ENCODE data around the gene GFPT2. TPM values are rescaled to one million over a fixed set of nuclear protein-coding genes. Genes with fewer than 3 reads are reported as not detected.
A peak's percentile ranks its signal among the peaks of the same experiment; 100 is the strongest.

The GFPT2 gene
- total RNA-seq, 1 donor from 2014 or later: 13.8 TPM

DNA sequence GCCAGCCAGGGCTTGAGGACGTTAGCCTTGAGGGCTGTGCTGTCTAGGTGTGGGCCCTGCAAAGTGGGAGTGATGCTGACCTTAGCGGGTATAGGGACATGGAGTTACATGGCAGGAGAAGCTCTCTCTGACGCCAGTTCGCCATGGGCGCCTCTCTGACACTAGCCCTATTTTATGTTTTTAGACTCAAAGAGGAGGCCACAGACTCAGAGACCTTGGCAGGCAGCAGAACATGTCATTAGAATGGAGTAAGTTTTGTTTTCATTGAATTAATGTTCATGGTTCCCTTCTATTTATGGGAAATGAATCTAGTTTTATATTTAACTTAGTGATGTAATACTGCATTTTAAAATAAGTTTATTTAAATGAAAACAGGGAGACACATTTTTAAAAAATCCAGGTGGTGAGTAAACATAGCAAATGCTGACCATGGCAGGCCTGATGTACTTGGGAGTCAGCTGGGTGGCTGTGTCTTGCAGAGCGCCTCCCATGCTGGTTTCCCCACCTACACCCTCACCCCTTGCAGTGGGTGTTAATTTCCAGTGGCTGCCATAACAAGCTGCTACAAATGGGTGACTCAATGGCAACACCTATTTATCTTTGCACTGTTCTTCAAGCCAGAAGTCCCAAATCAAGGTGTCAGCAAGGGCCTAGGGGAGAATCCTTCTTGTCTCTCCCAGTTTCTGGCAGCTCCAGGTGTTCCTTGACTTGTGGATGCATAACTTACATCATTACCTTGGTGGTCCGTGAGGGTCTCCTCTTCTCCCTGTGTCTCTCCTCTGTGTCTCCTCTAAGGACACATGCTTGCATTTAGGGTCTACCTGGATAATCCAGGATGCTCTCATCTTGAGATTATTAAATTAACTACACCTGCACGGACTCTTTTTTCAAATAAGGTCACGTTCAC, 25.6 kb upstream of the GFPT2 start:
- DNase-seq (ENCODE audit: low read depth): no peak

DNA sequence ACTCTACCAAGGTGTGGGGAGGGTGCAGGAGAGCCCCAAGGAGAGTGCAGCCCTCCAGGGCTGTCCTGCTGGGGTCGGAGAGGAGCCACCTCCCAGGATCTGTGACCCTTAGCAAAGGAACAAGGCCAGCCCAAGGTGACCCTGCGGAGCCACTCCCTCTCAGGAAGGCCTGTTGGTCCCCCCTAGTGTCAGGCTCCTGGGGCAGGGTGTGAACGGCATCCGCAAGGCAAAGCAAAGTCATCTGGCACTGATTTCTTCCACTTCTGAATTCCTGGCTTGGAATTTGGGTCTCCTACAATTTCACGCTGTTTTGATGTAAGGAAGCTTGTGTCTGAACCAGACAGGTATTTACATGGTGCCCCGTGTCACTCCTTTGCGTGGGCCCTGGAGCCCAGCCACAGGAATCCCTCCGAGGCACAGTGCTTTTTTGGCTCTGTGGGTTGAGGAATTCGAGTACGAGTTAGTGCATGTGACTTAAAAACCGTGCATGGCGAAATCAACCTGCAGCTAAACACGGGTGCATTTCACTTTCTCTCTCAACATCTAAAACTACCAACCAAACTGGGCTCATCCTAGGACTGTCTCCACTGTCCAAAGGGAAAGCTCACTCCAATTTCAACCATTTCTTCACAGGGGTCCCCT, 24.5 kb upstream of the GFPT2 start:
- no peak for DNase-seq (ENCODE audit: low read depth)

DNA sequence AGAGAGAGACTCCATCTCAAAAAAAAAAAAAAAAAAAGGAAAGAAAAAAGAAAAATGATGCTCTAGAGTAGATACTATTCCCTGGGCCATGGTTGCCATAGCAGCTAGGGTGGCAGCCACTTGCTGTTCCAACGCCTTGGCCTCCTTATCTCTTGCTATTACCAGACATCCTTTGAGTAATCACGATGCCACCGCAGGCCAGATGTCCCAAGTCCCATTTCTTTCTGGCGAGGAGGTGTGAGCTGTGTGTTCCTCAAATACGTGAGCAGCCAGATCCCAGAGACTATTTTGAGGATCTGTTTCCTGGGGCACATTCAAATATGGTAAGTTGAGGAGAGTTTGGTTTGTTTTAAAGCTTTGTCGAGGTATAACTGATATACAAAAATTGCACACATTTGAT, 23.4 kb upstream of the GFPT2 start:
- no peak for DNase-seq (ENCODE audit: low read depth)

DNA sequence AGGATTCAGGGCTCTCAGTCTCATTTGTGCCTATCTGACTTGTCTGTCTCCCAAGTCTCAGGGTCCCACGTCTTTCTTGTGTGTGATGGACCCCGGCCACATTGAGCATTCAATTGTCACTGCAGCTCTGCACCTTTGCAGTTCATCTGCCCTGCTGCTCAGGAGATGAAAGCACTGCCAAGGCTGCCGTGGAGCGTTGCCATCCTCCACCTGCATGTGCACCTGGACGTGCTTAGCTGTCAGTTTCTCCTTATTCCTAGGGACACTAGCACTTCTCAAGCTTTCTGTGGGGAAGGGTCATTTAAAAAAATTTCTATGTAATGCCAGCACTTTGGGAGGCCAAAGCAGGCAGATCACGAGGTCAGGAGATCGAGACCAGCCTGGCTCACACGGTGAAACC, 22.8 kb upstream of the GFPT2 start:
- no peak for DNase-seq (ENCODE audit: low read depth)

DNA sequence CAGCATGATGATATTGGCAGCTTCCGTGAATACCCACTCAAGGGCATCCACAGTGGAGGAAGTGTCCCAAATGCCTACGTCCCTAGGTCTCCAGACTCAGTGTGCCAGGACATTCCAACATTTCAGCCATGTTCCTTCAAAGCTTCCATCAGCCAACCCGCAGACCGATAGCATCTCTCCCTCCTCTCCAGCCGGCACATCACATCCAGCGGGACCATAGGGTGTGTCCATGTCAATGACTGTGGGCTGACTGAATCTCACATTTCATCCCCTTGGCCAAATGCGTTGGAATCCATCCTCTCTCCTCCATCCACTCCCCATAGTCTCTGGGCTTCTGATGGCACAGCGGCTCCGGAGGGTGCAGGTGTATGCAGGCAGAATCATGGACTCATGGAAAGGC, 22.2 kb upstream of the GFPT2 start:
- no peak for DNase-seq (ENCODE audit: low read depth)

DNA sequence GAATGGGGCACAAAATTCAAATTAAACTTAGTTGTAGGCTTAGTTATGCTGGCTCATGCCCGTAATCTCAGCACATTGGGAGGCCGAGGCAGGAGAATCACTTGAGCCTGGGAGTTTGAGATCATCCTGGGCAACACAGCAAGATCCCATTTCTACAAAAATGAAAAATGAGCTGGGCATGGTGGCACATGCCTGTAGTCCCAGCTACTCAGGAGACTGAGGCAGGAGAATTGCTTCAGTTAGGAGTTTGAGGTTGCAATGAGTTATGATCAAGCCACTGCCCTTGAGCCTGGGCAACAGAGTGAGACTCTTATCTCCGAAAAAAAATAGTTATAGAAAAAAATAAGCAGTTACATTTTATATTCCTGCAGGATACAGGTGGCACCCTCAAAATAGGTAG, 20.7 kb upstream of the GFPT2 start:
- no peak for DNase-seq (ENCODE audit: low read depth)

DNA sequence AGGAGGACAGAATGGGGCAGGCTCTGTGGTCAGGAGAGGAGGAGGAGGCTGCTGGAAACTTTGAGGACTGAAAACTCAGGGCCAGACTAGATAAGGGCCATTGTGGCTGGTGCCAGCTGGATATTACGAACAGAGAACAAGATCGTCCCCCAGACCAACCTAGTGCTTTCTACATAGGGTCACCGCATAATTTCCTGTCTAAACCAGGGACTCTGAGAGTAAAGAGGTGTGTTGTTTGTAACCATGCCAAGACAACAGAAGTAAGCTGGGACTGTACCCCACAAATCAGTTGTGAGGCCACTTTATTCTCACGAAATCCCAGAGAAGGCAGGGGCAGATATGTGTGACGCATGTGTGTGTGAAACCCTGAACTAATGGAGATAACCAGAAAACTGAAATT, 20.3 kb upstream of the GFPT2 start:
- DNase-seq (ENCODE audit: low read depth): no peak

DNA sequence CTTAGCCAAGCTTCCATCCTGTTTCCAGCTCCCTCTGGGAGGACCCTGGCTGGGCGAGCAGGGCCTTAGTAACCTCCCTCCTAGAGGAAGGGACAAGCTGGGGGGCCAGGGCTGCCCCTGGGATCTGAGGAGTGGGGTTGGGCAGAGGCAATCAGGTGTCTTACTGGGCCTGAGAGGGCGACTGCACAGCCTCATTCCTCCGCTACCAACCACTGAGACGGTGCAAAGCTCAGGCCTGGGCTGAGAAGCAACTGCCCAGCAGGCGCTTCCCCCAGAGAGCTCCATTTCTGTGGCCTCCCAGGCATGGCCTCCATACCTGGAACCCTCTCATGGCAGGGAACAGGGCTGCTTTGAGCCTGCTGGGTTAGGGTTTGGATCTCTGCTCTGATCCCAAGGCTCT, 18.8 kb upstream of the GFPT2 start:
- no peak for DNase-seq (ENCODE audit: low read depth)

DNA sequence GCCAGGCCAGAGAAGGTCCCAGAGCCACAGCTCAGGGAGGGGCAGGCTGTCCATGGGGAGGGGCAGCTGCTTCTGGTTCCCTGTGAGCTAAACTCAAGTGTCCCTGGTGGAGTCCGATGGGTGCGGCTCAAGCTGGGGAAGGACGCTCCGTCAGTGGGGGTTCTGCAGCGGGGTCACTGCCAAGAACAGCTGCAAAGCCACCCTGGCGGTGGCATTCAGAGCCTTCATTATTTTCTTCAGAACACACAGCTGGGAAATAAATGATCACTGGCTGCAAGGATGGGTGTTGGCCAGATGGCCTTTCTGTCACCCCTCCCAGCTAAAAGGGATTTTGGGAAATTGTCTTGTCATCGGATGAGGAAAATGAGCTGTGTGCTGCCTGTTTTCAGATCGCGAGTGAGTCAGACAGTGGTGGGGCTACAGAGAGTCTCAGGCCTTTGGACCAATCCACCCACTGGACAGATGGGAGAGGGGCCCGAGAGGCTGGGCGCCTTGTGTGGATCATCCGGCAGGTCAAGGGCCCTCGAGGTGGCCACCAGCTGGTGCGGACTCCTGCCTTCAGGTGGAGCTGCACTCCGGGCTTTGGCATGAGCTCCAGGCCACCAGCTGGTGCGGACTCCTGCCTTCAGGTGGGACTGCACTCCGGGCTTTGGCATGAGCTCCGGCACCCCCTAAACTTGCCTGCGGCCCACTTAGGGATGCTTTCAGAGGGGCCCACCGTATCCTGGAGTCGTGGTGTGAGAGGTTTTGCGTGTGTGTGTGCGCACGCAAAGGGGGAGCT, 17.9 kb upstream of the GFPT2 start:
- peak; percentile 58 for DNase-seq (ENCODE audit: low read depth)

DNA sequence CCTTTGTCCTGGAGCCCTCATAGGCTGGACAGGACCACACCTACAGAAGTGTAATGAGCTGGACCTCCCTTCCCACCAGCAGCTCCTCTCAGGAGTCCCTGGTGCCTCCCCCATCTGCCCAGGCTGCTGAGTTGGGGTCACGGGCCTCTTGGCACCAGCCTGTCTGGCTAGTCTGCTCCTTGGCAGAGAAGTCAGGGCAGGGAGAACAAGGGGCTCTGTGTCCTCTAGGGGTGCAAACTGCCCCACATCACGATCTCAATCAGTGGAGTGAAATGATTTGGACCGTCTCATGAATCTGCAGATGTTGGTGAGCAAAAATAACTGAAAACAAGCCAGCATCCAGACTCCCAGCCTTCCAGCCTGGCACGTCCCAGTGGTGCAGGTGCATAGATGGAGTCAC, 14.9 kb upstream of the GFPT2 start:
- no peak for DNase-seq (ENCODE audit: low read depth)

DNA sequence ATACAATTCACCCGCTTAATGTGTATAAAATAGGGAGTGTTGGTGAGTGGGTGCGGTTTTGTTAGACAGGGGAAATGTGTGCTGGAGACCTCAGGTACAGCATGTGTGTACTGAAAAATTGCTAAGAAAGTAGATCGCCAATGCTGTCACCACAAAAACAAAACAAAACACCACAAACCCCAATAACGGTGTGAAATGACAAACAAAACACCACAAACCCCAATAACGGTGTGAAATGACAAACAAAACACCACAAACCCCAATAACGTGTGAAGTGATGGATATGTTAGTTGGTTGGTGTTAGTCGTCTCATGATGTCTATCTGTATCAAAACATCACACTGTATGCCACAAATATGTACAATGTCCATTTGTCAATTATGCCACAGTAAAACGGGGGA, 14.2 kb upstream of the GFPT2 start:
- DNase-seq (ENCODE audit: low read depth): no peak

DNA sequence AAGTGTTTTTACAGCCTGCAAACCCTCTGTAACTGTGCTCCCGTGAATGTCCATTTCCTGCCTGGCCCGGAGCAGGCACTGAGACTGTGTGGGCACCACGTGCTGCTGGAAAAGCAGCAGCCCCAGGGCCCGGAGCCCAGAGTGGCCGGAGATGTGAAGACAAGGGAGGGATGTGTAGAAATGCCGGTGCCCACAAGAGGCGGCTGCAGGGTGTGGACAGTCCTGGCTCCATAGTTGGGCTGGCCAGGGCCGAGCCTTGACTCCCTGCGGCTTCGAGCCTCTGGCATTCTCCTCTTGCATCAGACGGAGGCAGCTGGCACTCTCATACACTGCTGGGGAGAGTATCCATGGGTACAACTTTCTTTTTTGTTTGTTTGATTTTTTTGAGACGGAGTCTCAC, 13.2 kb upstream of the GFPT2 start:
- DNase-seq (ENCODE audit: low read depth): peak; percentile 86

DNA sequence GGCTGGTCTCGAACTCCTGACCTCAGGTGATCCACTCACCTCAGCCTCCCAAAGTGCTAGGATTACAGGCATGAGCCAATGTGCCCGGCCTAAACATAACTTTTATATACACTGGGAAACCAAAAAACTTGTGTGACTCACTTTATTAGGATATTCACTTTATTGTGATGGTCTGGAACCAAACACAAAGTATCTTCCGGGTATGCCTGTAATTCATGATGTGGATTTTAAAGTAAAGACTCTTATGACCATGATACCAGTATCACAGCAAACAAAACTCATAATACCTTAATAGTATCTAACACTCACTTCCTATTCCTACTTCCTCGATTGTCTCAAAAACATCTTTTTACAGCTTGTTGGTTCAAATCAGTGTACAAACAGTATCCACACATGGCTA, 12.7 kb upstream of the GFPT2 start:
- no peak for DNase-seq (ENCODE audit: low read depth)

DNA sequence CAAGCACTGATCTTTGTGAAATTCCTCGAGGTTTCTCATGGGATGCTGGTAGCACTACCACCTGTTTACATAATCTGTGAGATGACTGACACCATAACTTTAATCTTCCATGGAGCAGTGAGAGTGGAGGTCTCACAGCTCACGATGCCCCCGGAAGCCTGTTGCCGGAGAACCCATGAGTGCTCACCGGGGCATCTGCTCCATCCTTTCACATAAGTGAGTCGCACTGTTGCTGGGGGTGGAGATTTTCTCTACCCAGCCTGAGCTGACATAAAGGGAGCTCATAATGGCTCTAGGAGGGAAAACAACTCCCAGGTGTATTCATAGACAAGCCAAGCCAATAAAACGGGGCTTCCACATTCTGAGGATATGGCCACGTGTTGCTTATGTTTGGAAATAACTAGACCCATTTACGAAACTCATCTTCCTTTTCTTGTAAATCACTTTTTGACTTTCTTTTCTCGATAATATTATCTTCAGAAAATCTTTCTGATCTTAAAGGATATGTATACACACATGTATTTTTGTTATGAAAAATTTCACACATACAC, 11.2 kb upstream of the GFPT2 start:
- DNase-seq (ENCODE audit: low read depth): no peak

DNA sequence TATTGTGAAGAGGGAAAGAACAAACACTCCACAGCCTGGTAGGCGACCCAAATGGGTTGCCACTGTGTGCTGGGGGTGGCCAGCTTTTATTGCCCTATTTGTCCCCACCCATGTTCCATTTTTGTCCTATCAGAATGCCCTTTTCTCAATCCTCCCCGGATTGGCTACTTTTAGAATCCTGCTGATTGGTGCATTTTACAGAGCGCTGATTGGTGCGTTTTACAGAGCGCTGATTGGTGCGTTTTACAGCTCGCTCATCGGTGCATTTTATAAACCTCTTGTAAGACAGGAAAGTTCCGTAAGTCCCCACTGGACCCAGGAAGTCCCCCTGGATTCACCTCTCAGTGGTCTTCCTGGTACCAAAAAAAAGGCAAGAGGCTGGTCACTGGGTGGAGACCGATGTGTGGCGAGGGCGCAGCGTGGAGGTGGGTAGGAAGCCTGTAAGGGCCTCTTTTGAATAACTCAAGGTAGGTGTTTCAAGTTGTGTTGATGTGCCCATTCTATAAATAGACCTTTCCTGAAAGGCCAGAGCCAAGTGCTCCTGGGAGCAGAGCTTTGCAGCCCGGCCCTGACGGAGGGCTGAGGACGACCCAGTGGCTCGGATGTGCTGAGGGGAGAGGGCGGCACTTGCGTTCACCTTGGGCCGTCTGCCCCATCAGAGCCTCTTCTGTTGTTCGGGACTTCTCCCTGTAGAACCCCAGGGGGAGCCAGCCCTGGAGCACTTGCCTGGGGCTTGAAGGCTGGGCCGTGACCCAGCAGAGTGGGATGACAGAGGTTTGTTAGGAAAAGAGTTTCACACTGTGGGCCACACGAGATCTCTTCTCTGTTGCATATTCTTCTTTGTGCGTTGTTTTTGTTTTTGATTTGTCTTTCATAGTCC, 7.2 kb upstream of the GFPT2 start:
- DNase-seq (ENCODE audit: low read depth): no peak

DNA sequence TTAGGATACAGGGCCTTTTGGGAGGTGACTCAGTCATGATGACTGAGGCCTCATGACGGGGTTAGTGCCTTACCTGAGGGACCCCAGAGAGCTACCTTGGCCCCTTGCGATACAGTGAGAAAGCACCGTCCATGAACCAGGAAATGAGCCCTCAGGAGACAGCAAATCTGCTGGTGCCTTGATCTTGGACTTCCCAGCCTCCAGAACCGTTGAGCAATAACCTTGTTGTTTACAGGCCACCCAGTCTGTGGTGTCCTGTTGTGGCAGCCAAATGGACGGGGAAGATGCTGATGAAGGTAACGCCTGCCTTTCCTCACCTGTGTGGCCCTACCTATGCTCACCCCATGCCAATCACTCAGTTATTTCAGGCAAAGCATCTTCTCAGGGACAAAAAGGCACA, 5.6 kb upstream of the GFPT2 start:
- no peak for DNase-seq (ENCODE audit: low read depth)

DNA sequence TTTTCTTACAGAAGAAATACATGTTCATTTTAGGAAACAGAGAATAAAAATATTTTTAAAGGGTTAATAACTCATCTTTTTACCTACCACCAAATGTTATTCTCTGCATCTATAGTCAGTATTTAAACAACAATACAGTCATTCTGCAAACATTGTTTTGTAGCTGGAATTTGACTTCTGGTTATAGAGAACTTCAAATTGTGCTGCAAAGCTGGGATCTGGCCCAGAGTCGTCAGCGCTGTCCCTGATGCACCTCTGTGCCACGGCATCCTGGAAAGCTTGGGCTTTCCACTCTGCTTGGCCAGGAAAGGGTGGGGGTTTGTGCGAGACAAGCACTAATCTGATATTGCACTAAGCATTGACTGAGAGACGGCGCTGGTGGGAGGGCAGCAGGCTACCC, 5.0 kb upstream of the GFPT2 start:
- no peak for DNase-seq (ENCODE audit: low read depth)

DNA sequence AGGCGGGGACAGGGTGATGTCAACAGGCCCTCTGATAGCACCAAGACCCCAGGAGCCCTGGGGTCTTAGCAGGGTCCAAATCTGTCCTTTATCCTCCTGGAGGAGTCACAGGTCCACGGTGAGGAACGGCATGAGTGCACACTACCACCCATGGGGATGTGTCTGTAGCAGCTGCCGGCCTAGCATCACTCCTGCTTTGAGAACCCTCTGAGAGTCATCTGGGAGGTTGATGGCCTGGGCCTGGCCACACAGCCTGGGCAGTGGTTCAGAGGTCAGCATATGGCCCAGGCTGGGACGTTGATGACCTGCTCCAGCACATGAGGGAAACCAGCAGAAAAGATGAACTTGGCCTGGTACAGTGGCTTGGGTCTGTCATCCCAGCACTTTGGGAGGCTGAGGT, 1.8 kb upstream of the GFPT2 start:
- DNase-seq (ENCODE audit: low read depth): no peak

DNA sequence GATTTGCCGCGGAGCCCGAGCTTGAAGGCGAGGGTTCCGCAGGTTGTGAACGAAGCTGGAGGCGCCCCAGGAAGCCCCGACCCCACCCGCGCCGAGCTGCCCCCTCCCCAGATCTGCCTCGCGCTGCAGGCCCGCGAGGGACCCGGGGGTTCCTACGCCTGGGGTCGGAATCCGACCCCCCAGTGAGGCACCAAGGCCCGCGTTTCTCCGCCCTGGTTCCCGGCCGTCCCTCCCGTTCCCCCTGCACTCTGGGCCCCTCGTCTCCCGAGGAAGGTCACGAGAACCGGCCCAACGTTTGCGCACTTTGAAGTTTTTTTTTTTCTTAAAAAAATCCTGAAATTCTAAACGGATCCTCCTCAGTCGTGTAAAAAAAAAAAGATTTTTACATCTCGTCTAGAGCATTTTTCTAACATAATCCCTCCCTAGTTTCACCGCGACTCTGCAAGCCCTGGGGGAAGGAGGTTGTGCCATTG, 880 bp upstream of the GFPT2 start:
- no peak for DNase-seq (ENCODE audit: low read depth)

DNA sequence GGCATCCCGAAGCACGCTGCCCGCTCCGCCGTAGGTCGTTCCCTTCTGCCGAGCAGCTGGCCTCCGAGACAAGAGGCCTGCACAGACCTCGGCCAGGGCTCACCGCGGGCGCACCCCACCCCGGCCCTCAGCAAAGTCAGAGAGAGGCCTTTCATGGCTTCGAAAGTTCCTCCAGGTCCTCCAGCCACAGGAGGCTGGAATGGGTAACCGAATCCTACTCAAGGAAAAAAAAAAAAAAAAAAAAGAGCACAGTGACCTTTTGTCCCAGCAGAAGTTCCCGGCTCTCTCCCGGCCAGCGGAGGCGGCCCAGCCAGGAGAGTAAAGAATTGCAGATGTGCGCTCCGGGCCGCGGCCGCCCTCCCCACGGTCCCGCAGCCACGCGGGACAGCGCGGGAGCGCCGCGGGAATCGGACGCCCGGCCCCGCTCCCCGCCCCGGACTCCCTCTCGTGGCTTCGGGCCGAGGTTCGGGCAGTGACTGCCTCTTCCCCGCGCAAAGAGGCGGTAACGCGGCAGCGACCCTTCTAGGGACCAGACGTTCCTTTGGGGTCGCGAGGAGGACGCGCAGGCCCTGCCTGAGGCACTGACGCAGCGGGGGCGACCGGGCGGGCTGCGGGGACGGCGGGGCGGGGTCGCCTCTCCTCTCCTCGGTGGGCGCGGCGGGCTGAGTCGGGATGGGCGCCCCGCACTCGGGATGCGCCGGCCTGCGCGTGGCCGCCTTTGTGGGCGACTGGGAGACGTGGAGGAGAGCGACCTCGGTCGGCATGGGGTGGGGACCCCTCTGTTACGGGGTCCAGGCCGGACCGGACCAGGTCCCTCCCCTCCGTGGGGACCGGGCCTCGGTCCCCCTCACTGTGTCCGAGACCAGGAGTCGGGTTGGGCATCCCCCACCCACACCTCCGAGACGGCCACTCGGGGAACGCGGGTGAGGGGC, 754 bp downstream of the GFPT2 start:
- DNase-seq (ENCODE audit: low read depth): peak; percentile 50

All from myocyte (in vitro differentiated cells).